Measurements from ENCODE around the gene MACROD1.

The MACROD1 gene

DNA sequence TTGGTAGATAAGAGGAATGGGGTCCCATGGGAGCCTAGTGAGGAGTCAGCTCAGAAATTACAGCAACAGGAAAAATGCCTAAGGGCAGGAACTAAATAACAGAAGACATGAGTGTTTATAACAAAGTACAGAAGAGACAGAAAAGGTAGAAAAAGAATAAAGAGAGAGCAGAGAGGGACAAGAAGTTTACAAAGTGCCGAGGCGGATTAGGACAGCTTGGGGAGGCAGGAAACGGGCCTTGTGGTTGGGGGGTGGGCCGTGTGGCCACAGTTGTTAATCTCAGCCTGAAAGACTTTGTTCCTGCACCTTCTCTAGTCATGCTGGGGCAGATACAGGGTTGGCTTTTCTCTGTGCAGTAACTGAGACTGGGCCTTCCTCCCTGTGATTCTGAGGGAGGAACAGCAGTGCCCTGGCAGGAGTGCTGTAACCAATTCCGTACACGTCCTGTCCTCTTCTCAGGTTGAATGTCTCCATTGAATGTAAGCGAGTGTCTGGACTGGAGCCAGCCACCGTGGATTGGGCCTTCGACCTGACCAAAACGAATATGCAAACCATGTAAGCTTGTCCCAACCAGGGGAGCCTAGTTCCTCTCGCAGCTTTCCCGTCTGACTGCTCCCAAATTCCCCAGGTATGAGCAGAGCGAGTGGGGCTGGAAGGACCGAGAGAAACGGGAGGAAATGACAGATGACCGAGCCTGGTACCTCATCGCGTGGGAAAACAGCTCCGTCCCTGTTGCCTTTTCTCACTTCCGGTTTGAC is 214.0 kb downstream of the MACROD1 start:
- no peak for DNase-seq (ENCODE audit: low read depth)

All from activated T-cell treated with anti-CD3 and anti-CD28 coated beads for 1 hour (primary cell).